HepG2 (cell line): Measurements from ENCODE around the gene LY6G5B. TPM values are rescaled to one million over a fixed set of nuclear protein-coding genes. Genes with fewer than 3 reads are reported as not detected.
A peak's percentile ranks its signal among the peaks of the same experiment; 100 is the strongest.

Experiments
- ATF1 ChIP-seq: IDR thresholded peaks from 2 replicates; pipeline ENCODE4 v1.6.1; 2016; ENCODE audit warnings: mild to moderate bottlenecking, control low read depth
- DDIT3 ChIP-seq: sonication (generic); formaldehyde crosslinking; IDR thresholded peaks from 2 replicates; pipeline ENCODE4 v1.4.0; 2020; ENCODE audit warnings: mild to moderate bottlenecking, missing genetic modification reagents
- HOXA3 ChIP-seq: sonication (generic); formaldehyde crosslinking; IDR thresholded peaks from 2 replicates; pipeline ENCODE4 v1.5.0; 2020; ENCODE audit warnings: missing genetic modification reagents
- RXRB ChIP-seq: IDR thresholded peaks from 2 replicates; pipeline ENCODE4 v1.6.1; 2016; ENCODE audit warnings: borderline replicate concordance, missing genetic modification reagents, missing compliant biosample characterization
- ZBTB26 ChIP-seq: IDR thresholded peaks from 2 replicates; pipeline ENCODE4 v1.6.1; 2016; ENCODE audit warnings: missing compliant biosample characterization, missing genetic modification reagents, borderline replicate concordance
- ZNF513 ChIP-seq: sonication (generic); formaldehyde crosslinking; conservative IDR thresholded peaks from 2 replicates; pipeline ENCODE4 v1.5.0; 2020; ENCODE audit warnings: missing genetic modification reagents
- ZNF605 ChIP-seq: sonication (generic); formaldehyde crosslinking; IDR thresholded peaks from 2 replicates; pipeline ENCODE4 v1.8.0; 2022; ENCODE audit warnings: mild to moderate bottlenecking, missing genetic modification reagents
- ZNF761 ChIP-seq: sonication (generic); formaldehyde crosslinking; conservative IDR thresholded peaks from 2 replicates; pipeline ENCODE4 v1.4.0; 2020; ENCODE audit warnings: mild to moderate bottlenecking, missing genetic modification reagents
- polyA plus RNA-seq, 8 experiments: library from polyadenylated mRNA; depleted of rRNA in 3 of 8; stranded (reverse) in 7 of 8; unstranded in 1 of 8; fragments of >200 nt; fragmentation: Illumina TruSeq in 4 of 8; extraction: Trizol in 4 of 8; gene quantifications; 2 replicates each; pipeline versions ENCODE4 v1.2.1 to v1.2.3, GENCODE V29; 2011 to 2016; ENCODE audit warnings: low read depth in 4 of 8, missing spikeins in 1 of 8, mixed read lengths in 1 of 8; ENCODE audit not compliant: insufficient read depth in 1 of 8
- total RNA-seq, 5 experiments: library from RNA; depleted of rRNA; stranded (reverse); fragments of >200 nt; fragmentation: Illumina TruSeq; extraction: Trizol; gene quantifications; 2 replicates each; pipeline ENCODE4 v1.2.3, GENCODE V29; 2016; ENCODE audit warnings: low read depth in 1 of 5
- TF ChIP-seq, protein P1 (sequence below): sonication (generic); formaldehyde crosslinking; IDR thresholded peaks from 2 replicates; pipeline ENCODE4 v1.9.0; 2021; ENCODE audit warnings: mild to moderate bottlenecking, missing genetic modification reagents
- TF ChIP-seq, protein P2 (sequence below): sonication (generic); formaldehyde crosslinking; IDR thresholded peaks from 2 replicates; pipeline ENCODE4 v1.5.0; 2020; ENCODE audit warnings: missing genetic modification reagents, mild to moderate bottlenecking, borderline replicate concordance
- TF ChIP-seq, protein P3 (sequence below): IDR thresholded peaks from 2 replicates; pipeline ENCODE4 v1.6.1; 2016; ENCODE audit warnings: low read depth, control low read depth
- TF ChIP-seq, protein P4 (sequence below): sonication (generic); formaldehyde crosslinking; IDR thresholded peaks from 2 replicates; pipeline ENCODE4 v1.8.1; 2023; ENCODE audit warnings: mild to moderate bottlenecking, missing genetic modification reagents

Gene LY6G5B
- total and polyA plus RNA-seq, 2 of the 13 experiments (the other 11 are each of a cell fraction or from before 2014, with no cell fraction given), result 7.8 to 15.7 TPM

DNA sequence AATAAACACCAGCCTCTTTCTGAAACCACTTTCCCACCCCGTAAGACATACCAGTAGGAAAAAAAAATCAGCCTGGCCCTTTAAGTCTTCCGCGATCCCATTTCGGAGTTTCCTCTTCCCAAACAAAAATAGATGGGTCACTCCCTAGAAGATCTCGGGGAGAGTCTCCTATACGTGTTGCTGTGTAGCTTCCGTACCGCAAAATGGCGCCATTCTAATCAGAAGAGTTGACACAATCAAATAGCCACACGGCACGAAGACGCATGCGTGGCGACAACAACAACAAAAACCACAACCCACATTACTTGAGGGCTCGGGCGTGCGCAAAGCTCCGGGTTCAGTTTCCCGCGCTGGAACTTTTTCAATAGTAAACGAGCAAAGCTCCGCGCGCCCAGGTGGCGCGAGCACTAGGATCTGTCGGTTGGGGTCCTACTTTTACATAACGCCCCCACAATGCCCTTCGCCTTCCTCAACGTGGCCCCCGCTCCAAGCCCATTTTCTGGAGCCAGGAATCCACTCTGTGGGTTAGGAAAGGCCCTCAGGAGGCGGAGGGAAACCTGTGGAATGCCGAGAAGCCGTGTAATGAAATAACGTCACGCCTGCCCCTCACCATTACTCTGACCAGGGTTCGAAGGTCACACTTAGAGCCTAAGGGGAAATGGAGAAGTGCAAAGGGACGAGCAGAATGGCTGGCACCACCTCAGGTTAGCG is 4.8 kb upstream of the LY6G5B start, which contains the start of gene GPANK1 (continued):
- TF ChIP-seq, protein P1, sequence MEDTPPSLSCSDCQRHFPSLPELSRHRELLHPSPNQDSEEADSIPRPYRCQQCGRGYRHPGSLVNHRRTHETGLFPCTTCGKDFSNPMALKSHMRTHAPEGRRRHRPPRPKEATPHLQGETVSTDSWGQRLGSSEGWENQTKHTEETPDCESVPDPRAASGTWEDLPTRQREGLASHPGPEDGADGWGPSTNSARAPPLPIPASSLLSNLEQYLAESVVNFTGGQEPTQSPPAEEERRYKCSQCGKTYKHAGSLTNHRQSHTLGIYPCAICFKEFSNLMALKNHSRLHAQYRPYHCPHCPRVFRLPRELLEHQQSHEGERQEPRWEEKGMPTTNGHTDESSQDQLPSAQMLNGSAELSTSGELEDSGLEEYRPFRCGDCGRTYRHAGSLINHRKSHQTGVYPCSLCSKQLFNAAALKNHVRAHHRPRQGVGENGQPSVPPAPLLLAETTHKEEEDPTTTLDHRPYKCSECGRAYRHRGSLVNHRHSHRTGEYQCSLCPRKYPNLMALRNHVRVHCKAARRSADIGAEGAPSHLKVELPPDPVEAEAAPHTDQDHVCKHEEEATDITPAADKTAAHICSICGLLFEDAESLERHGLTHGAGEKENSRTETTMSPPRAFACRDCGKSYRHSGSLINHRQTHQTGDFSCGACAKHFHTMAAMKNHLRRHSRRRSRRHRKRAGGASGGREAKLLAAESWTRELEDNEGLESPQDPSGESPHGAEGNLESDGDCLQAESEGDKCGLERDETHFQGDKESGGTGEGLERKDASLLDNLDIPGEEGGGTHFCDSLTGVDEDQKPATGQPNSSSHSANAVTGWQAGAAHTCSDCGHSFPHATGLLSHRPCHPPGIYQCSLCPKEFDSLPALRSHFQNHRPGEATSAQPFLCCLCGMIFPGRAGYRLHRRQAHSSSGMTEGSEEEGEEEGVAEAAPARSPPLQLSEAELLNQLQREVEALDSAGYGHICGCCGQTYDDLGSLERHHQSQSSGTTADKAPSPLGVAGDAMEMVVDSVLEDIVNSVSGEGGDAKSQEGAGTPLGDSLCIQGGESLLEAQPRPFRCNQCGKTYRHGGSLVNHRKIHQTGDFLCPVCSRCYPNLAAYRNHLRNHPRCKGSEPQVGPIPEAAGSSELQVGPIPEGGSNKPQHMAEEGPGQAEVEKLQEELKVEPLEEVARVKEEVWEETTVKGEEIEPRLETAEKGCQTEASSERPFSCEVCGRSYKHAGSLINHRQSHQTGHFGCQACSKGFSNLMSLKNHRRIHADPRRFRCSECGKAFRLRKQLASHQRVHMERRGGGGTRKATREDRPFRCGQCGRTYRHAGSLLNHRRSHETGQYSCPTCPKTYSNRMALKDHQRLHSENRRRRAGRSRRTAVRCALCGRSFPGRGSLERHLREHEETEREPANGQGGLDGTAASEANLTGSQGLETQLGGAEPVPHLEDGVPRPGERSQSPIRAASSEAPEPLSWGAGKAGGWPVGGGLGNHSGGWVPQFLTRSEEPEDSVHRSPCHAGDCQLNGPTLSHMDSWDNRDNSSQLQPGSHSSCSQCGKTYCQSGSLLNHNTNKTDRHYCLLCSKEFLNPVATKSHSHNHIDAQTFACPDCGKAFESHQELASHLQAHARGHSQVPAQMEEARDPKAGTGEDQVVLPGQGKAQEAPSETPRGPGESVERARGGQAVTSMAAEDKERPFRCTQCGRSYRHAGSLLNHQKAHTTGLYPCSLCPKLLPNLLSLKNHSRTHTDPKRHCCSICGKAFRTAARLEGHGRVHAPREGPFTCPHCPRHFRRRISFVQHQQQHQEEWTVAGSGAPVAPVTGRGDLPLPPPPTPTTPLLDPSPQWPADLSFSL (CRISPR knock-in tag), result peak; percentile 96
- TF ChIP-seq RXRB (CRISPR knock-in tag) (no peak; the same call in 1 of the 2 replicates), DDIT3 (CRISPR knock-in tag) (no peak), ATF1 (CRISPR knock-in tag) (peak; percentile 73; the same call in 1 of the 2 replicates), ZBTB26 (no peak; the same call in 1 of the 2 replicates), ZNF513 (CRISPR knock-in tag) (no peak), HOXA3 (CRISPR knock-in tag) (peak; percentile 73), ZNF761 (CRISPR knock-in tag) (no peak; the same call in 1 of the 2 replicates), ZNF605 (CRISPR knock-in tag) (peak; percentile 85)
- TF ChIP-seq, protein P2, sequence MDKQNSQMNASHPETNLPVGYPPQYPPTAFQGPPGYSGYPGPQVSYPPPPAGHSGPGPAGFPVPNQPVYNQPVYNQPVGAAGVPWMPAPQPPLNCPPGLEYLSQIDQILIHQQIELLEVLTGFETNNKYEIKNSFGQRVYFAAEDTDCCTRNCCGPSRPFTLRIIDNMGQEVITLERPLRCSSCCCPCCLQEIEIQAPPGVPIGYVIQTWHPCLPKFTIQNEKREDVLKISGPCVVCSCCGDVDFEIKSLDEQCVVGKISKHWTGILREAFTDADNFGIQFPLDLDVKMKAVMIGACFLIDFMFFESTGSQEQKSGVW (CRISPR knock-in tag), result peak; percentile 16; the same call in 1 of the 2 replicates
- TF ChIP-seq, protein P3, sequence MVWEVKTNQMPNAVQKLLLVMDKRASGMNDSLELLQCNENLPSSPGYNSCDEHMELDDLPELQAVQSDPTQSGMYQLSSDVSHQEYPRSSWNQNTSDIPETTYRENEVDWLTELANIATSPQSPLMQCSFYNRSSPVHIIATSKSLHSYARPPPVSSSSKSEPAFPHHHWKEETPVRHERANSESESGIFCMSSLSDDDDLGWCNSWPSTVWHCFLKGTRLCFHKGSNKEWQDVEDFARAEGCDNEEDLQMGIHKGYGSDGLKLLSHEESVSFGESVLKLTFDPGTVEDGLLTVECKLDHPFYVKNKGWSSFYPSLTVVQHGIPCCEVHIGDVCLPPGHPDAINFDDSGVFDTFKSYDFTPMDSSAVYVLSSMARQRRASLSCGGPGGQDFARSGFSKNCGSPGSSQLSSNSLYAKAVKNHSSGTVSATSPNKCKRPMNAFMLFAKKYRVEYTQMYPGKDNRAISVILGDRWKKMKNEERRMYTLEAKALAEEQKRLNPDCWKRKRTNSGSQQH (CRISPR knock-in tag), result no peak
- TF ChIP-seq, protein P4, sequence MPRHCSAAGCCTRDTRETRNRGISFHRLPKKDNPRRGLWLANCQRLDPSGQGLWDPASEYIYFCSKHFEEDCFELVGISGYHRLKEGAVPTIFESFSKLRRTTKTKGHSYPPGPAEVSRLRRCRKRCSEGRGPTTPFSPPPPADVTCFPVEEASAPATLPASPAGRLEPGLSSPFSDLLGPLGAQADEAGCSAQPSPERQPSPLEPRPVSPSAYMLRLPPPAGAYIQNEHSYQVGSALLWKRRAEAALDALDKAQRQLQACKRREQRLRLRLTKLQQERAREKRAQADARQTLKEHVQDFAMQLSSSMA (CRISPR knock-in tag), result peak; percentile 84
